Prostate gland (tissue), 2 donors: ENCODE data around the gene FAAP100.

Source experiments
- CTCF ChIP-seq, 4 experiments: fragments of 200-600 bp in 2 of 4; fragments of 450-650 bp in 2 of 4; sonication (generic) in 2 of 4; IDR thresholded peaks; 1 replicate in 3 of 4; 2 replicates in 1 of 4; pipeline ENCODE4 v1.5.1; 2016 to 2019; ENCODE audit warnings: antibody characterized with exemption in 4 of 4, mild to moderate bottlenecking in 2 of 4, moderate library complexity in 2 of 4
- POLR2A ChIP-seq: fragments of 450-650 bp; IDR thresholded peaks from one replicate; pipeline ENCODE4 v1.6.1; 2016; ENCODE audit warnings: antibody characterized with exemption, mild to moderate bottlenecking
- POLR2AphosphoS5 ChIP-seq: sonication (generic); formaldehyde crosslinking; IDR thresholded peaks from one replicate; pipeline ENCODE4 v1.6.1; 2017; ENCODE audit warnings: antibody characterized with exemption

GRCh38 chr17:81532490-81533287 lies 19.5 kb downstream of the FAAP100 start:
- TF ChIP-seq CTCF (IDR thresholded peaks at IDR 0.05) = no peak
- TF ChIP-seq POLR2A = no peak
- TF ChIP-seq POLR2AphosphoS5 = no peak
